NCI-H2227 treated with DMSO at 0.1 percent for 48 hours (cell line): ENCODE results near the gene THRB.

ENCODE experiments used
- DNase-seq: peaks from one replicate; lab custom pipeline; 2025; lab: John Stamatoyannopoulos, UW

Gene THRB

DNA sequence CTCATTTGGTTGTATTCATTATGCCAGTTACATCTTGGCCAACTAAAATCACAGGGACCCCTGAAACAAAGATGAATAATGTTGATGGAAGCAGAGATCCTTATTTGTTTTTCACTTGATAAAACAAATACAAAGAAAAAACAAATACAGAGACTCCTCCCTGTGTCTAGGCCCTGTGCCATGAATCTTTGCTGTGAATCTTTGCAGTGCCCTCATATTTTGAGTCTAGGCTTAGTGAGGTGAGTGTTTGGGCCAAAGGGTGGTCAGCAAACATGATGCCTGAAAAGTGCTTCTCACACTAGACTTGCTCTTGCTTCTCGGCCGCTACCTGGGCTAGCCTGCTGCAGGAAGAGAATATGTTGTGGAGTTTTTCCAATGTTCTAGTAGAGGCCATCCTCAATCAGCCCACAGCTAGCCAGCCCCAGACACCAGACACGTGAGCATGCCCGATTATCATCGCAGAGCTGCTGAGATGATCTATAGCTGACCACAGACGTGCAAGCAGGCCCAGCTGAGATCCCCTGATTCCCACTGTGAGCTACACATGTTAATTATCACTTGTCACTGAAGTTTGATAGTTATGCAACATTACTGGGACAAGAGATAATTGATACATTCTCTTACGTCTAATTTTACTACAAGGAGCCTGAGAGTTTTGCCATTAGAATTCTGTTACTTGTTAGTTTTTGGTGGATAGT, 191.4 kb downstream of the THRB start:
- no peak for DNase-seq

DNA sequence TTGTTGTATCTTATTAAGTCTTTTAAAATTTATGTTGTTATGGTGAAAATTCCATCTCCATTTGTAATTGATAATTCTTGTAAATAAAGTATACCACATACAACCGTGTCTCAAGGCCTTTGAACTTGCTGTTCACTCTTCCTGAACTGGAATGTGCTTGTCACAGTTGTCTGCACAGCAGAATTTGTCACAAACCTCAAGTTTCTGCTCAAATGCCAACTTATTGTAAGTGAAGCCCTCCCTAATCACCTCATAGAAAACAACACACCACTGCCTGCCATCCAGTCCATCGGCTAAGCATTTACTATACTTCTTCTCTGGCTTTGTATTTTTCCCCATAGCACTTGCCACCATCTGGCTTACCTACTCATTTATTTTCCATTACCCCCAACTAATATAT, 192.3 kb downstream of the THRB start:
- DNase-seq, result no peak

- DNase-seq, result no peak
Measured at GRCh38 chr3:24300949-24301348, 193.7 kb downstream of the THRB start.

GRCh38 chr3:24299806-24300626, 194.6 kb downstream of the THRB start:
- no peak for DNase-seq

DNA sequence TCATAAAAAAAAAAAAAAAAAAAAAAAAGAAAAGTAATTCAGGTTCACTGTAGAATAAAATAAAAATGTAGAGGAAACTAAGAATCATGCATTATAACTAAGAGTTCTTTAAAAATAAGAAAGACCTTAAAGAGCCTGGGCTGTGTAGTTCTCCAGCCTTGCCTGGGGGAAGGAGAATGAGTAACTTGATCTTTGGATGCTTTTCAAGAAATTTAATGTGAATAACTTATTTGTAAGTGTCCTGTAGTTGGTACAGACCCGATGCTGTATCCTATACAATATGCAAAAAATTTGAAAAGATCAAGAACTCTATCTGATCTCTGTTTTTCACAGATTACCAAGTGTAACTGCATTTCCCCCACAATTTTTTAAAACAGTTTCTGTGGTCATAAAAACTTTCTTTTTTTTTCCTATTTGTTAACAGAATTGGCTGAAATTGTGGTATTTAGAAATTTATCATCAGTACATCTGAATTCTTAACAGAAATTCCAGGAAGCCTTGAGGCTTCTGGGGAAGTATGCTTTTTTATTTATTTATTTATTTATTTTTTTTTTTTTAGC, 195.3 kb downstream of the THRB start:
- DNase-seq, result no peak

GRCh38 chr3:24296441-24297205, 198.0 kb downstream of the THRB start:
- DNase-seq, result no peak

- no peak for DNase-seq
Measured at GRCh38 chr3:24294150-24294549, 200.5 kb downstream of the THRB start.

DNA sequence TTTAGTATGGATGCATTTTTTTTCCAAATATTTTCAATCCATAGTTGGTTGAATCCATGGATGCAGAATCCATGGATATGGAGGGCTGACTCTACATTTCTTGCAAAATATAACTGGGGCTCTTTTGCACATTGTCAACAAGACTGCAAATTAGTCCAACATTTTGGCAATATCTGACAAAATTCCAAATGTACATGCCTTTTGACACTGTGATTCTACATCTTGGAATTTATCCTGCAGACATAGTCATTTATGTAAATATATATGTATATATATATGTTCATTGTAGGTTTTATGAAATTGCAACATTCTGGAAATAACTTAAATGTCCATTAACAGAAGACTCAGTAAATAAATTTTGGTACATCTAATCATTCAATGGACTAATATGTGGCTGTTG, 203.0 kb downstream of the THRB start:
- no peak for DNase-seq

- no peak for DNase-seq
Measured at GRCh38 chr3:24290596-24290995, 204.1 kb downstream of the THRB start.

GRCh38 chr3:24288496-24289236, 206.0 kb downstream of the THRB start:
- DNase-seq, result no peak

DNA sequence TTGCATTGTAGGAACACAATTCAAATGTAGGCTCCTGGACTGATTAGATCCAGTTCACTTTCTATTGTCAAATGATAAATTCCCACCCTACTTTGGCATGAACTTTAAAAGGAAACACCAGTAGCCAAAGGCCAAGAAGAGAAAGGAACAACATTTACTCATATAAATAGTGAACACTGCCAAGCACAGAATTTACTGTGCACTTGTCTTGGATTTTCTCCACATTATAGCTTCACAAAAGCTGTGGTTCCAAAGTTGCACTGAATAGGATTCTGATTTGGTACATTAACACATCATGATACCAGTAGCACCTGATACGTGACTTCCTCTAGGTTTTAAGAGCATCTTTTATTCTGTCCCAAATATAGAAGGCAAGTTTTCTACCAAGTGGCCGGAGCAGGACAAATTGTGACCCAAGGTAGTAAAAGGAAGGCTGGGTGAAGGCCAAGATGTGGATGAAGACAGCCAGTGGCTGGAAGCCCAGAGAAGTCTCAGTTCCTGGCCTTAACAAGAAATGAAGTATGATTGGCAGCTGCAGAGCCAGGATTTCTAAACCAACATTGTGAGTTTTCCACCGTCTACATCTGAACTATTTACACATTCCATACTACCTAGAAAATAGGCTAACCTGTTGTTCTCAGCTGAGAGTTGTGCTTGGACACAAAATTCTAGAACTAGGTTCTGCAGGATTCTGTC, 206.7 kb downstream of the THRB start:
- no peak for DNase-seq

DNA sequence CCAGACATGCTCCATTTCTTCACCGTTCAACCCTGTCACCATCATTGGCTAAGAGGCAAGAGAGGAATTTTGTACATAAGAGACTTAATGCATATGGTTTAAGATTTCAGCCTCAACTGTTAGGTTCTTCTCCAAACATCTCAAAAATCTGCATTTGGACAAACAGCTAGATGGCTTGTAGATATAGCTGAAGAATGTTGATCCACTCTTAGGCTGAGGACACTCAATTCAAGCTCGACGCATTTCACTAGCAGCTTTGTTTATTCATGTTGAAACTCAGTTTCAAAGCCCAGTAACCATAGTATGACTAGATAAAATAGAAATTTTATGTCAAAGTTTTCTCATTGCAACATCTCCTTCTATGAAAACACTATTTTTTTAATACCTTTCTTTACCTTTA, 208.2 kb downstream of the THRB start:
- DNase-seq, result no peak

GRCh38 chr3:24278543-24278942, 216.1 kb downstream of the THRB start:
- no peak for DNase-seq

GRCh38 chr3:24273491-24273890, 221.2 kb downstream of the THRB start:
- DNase-seq, result no peak

GRCh38 chr3:24272875-24273274, 221.8 kb downstream of the THRB start:
- DNase-seq, result no peak

- no peak for DNase-seq
Measured at GRCh38 chr3:24272408-24272807, 222.2 kb downstream of the THRB start.

DNA sequence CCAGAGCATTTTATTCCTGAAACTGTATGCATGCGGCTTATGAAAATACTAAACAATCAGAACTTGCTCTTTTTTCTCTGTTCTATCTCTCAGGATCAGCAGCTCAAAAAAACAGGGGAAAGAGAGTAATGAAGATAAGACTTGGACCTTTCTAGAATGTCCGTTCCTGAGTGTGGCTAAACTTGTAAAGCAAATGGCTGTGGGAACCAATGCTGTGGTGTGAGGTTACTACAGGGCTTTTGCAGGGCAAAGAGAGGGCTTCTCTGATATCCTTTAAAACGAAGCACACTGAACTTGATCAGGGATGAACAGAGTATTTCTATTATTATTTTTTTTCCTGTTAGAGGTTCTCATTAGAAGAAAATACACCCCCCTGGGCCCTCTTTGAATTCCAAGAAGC, 223.4 kb downstream of the THRB start:
- no peak for DNase-seq

DNA sequence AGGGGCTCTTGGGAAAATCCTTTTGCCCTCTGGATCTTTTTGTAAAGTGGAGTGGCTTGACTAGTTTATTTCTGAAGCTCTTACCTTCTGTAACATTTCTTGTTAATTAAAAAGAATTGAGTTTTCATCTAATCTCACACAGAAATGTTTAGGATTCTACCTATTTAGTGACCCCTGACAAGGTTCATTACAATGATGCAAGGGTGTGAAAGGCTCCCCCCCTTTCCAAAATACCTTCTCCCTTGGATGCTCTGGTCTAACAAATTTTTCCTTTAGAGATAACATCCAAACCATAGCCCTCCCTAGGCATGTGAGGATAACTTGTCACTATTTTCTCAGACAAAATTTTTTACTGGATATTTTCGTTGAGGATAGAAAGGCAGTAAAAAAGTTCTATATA, 223.9 kb downstream of the THRB start:
- no peak for DNase-seq

- no peak for DNase-seq
Measured at GRCh38 chr3:24270204-24270691, 224.4 kb downstream of the THRB start.

DNA sequence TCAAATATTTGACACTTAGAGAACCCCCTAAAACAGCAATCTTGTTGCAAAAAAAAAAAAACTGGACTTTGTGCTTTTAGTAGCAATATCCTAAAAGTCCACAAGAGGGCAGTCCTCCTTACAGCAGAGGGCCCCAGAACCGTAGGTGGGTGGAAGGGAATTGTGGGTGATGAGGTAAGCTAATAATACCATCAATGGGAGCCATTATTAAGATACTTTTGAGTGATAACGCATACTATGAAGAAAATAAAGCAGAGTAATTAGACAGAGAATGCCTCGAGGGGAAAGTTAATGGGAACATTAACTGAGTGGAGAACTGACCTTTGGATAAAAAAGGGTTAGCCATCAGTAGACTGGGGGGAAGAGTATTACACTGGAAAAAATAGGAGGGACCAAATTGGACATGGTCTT, 229.9 kb downstream of the THRB start:
- DNase-seq, result no peak

DNA sequence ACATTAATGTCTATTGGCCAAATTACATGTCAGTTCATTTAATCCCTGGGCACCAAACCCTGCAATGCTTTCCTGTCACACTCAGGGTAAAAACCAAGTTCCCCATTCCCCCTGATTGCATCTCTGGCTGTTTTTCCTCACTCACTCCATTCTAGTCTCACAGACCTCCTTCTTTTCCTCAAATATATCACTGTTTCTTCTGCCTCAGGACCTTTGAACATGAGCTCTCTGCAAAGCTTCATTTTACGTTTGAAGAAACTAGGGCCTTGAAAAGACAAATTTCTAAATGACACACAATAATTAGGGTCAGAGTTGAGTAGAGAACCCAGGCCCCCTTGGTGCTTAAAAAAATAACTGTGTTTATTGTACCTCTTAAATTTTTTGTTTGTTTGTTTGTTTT, 230.6 kb downstream of the THRB start:
- no peak for DNase-seq
